GM12892 (cell line): ENCODE data around the gene TMEM86A.

Experiments used
- DNase-seq: peaks from one replicate; pipeline ENCODE4 v3.0.0; 2011; ENCODE audit not compliant: insufficient read length
- FAIRE-seq: peaks from 2 replicates; lab custom pipeline; 2011; peaks lifted over from hg19 to GRCh38; lab: Jason Lieb, UNC
- POLR2A ChIP-seq: IDR thresholded peaks from 2 replicates; pipeline ENCODE4 v1.6.1; 2011; ENCODE audit warnings: low read depth, low read length, control low read depth
- POLR2AphosphoS5 ChIP-seq: IDR thresholded peaks from 2 replicates; pipeline ENCODE4 v1.6.1; 2011; ENCODE audit warnings: low read depth, low read length, control low read depth
- TAF1 ChIP-seq: IDR thresholded peaks from 2 replicates; pipeline ENCODE4 v1.6.1; 2011; ENCODE audit warnings: low read depth, mild to moderate bottlenecking, control low read depth, low read length, borderline replicate concordance

The TMEM86A gene

GRCh38 chr11:18730020-18730419, 31.4 kb downstream of the TMEM86A start:
- DNase-seq (no peak), FAIRE-seq (no peak)
- TF ChIP-seq TAF1 (no peak), POLR2A (no peak), POLR2AphosphoS5 (no peak)

GRCh38 chr11:18731441-18731840, 32.9 kb downstream of the TMEM86A start:
- no peak for DNase-seq
- no peak for FAIRE-seq
- TF ChIP-seq TAF1 (no peak), POLR2AphosphoS5 (no peak), POLR2A (no peak)

DNA sequence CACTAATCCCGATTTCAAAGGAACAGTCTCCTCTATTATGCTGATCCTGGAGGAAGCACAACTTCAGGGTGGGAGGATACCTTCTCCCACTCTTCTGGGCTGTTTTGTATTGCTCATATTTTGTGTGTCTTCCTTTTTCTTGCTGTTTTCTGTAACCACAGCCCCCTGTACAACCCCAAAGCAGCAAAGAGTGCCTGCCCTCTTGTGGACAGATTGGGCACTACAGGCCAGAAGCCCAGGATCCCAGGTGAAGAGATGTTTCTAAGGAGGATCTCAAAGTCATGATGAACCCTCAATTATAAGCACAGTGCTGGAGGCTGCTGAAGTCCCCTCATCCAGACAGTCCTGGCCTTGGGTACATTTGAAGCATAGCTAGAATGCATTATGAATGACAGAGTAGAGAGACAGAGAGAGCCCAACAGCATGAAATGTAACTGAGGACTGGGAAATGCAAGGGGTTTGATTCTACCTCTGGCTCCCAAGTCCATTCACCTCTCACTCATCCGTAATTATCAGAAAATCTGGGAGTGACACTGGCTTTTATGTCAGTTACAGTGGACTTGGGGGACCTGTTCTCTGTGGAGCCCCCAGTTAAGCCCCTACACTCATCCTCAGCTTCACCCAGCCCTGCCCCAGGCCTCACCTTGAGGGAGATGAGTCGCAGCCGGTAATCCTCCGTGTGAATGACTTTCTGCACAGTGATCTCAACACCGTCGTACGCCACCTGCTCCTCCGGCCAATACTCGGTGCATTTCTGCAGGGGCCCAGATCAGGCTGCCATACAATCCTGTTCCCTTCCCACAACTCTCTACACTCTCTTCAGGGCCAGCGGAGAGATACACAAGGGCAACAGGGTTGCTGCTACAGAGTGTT, 33.6 kb downstream of the TMEM86A start:
- peak; percentile 56 for DNase-seq
- TF ChIP-seq TAF1, result no peak
- no peak for TF ChIP-seq POLR2AphosphoS5
- TF ChIP-seq POLR2A, result no peak
- FAIRE-seq, result peak; percentile 96

DNA sequence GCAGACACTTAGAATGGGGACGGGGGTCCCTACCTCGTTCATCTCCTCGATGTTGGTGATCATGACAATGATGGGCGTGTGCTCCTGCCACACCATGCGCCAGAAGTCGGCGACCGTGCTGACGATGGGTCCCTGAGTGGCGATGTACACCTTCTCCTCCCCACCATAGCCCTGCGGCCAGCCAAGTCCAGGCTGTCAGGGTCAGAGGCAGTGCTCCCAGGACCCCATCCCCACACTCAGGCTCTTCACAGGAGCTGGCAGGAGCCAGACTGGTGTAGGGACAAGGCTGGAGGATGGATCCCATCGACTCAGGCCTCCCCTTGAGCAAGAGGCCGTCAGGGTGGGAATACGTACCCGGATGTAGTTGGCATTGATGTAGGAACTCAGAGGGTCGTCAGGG, 34.6 kb downstream of the TMEM86A start:
- DNase-seq (no peak), FAIRE-seq (peak; percentile 85)
- no peak for TF ChIP-seq TAF1
- no peak for TF ChIP-seq POLR2AphosphoS5
- no peak for TF ChIP-seq POLR2A

GRCh38 chr11:18736590-18737148, 38.1 kb downstream of the TMEM86A start:
- no peak for TF ChIP-seq POLR2AphosphoS5
- TF ChIP-seq POLR2A, result no peak
- no peak for TF ChIP-seq TAF1
- FAIRE-seq (no peak), DNase-seq (no peak)

DNA sequence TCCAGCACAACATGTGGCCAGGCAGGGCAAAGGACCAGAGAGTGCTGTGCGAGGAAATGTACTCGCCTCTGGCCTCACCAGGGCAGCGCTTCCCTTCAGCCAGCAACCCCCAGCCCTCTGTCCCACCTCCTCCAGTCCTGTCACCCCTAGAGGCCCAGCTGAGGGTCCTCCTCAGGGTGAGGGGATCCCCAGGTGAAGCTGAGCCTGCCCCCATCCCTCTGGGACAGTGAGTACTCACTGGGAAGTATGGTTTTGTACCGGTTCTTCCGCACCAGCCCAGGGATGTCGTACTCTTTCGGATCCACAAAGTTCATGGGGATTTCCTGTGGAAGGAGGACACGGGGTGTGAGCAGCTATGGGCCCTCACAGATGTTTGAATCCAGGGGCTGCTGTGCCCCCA, 39.1 kb downstream of the TMEM86A start:
- no peak for TF ChIP-seq POLR2A
- no peak for TF ChIP-seq POLR2AphosphoS5
- no peak for TF ChIP-seq TAF1
- FAIRE-seq (no peak), DNase-seq (no peak)

DNA sequence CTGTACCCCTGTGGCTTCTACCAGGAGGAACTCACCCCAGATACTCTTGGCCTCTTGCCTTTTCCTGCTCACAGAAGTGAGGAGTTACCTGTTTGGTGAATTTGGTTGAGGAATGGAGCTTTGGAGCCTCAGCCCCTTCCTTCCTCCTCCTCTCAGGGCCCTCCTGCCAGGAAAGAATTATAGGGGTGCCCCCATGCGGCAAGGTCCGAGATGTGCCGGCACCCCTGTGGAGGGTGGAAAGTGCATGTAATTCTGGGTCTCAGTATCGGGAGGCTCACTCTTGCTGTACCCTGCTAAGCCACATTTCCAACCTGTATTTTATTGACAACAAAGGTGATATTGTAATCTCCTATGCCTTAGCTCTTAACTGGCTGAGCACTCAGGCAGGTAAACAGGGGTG, 41.1 kb downstream of the TMEM86A start:
- DNase-seq, result no peak
- FAIRE-seq, result peak; percentile 60
- TF ChIP-seq POLR2AphosphoS5, result no peak
- TF ChIP-seq TAF1, result no peak
- TF ChIP-seq POLR2A, result no peak

DNA sequence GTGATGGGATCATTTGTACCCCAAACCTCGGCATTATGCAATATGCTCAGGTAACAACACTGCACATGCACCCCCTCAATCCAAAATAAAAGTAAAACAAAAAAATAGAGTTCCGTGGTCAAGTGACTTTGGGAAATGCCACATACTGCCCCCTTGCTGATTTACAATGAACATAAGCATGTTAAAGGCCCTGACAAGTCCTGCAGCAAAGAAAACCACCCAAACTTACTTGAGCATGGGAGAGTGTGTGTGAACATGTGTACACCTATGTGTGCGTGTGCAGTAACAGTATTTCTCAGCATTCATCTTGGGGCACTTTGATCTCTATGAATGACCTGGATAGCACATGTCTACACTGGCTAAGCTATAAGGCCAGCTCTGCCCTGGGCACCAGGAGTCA, 43.2 kb downstream of the TMEM86A start:
- no peak for TF ChIP-seq POLR2A
- TF ChIP-seq POLR2AphosphoS5, result no peak
- no peak for TF ChIP-seq TAF1
- peak; percentile 84 for FAIRE-seq
- DNase-seq, result no peak

DNA sequence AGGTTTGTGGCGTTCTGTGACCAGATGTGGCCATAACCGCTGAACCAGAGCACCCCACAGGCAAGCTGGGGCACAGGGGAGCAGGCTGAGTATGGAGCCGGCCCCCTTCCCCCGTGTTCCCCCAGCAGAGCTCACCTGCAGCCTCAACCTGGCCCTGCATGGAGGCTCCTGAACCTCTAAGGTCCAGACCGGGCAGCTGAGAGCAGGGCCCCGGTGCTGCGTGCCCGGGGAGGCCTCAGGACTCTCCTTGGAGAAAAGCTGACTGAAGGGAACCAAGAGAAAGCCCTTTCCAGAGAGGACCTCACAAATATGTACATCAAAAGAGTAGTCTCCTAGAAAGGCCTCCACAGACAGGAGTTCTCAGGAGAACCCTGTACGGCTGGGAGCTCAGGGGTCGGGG, 44.8 kb downstream of the TMEM86A start:
- no peak for TF ChIP-seq POLR2AphosphoS5
- TF ChIP-seq TAF1, result no peak
- TF ChIP-seq POLR2A, result no peak
- DNase-seq (no peak), FAIRE-seq (no peak)

GRCh38 chr11:18743900-18744514, 45.4 kb downstream of the TMEM86A start:
- no peak for DNase-seq
- no peak for FAIRE-seq
- TF ChIP-seq TAF1, result no peak
- no peak for TF ChIP-seq POLR2A
- TF ChIP-seq POLR2AphosphoS5, result no peak

DNA sequence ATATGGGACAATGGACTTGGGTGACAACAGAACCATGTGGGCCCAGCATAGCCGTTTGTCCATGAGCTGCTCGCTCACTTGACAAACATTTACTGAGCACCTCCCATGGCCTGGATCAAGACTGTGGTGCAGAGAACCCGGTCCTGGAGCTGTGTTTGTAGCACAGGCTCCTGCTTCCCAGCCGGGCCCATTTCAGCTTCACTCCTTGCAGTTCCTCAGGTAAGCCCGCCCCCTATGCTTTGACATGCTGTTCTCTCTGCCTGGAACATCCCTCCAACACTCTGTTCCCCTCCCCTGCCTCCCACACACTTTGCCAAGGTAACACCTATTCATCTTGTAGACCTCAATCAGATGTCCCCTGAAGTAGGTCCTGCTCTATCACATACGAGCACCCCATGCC, 46.7 kb downstream of the TMEM86A start:
- FAIRE-seq, result no peak
- no peak for TF ChIP-seq POLR2AphosphoS5
- TF ChIP-seq POLR2A, result no peak
- no peak for TF ChIP-seq TAF1

DNA sequence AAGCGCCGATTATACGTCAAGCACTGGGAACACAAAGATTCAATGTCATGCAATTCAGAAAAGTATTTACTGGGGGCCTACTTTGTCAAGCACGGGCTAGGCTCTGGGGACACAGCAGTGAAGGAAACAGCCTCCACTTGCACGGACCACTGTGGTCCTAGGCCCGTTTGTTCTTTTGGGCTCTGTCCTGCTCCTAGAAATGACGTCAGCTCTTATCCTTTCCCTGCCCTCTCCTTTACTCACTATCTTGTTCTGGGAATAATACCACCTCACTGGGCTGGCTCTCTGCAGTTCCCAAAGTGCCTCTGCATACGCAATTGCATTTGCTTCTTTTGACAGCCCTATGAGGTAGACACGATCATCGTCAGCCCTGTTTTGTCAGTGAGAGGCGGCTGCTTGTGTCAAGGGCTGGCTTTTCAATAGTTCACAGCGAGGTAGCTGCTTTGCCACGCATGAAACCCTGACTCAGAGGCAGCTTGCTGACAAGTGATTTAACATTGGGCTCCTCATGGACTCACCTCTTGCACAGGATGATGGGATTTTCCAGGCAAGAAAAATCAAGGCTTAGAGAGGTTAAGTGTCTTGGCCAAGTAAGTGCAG, 50.3 kb downstream of the TMEM86A start:
- FAIRE-seq, result no peak
- TF ChIP-seq POLR2AphosphoS5 (no peak), POLR2A (no peak)
- DNase-seq, result no peak

More for the DNA sequence above, 46.7 kb downstream of the TMEM86A start:
- no peak for DNase-seq
